ENCODE results near the gene GFER. TPM values are rescaled to one million over a fixed set of nuclear protein-coding genes. Genes with fewer than 3 reads are reported as not detected.

GFER gene
- total RNA-seq, 1 donor, result 8.6 TPM

- no peak for DNase-seq (ENCODE audit: low read depth)
- TF ChIP-seq CTCF (IDR thresholded peaks at IDR 0.05; ENCODE audit: insufficient read depth, low read length), result no peak
- no peak overlapping the region for H3K4me3 ChIP-seq (ENCODE audit: low read depth, low read length)
These were observed 10.4 kb upstream of the GFER start for GRCh38 chr16:1973461-1974156.

GRCh38 chr16:1974157-1975070 lies 9.6 kb upstream of the GFER start:
- DNase-seq (ENCODE audit: low read depth), result no peak
- TF ChIP-seq CTCF (IDR thresholded peaks at IDR 0.05; ENCODE audit: insufficient read depth, low read length), result no peak
- no peak overlapping the region for H3K4me3 ChIP-seq (ENCODE audit: low read depth, low read length)

- no peak for DNase-seq (ENCODE audit: low read depth)
- TF ChIP-seq CTCF (IDR thresholded peaks at IDR 0.05; ENCODE audit: insufficient read depth, low read length), result no peak
- no peak overlapping the region for H3K4me3 ChIP-seq (ENCODE audit: low read depth, low read length)
These were observed 8.4 kb upstream of the GFER start for GRCh38 chr16:1975432-1976215.

GRCh38 chr16:1976216-1976520 lies 7.8 kb upstream of the GFER start:
- H3K4me3 ChIP-seq (ENCODE audit: low read depth, low read length), result no peak overlapping the region
- no peak for DNase-seq (ENCODE audit: low read depth)
- TF ChIP-seq CTCF (IDR thresholded peaks at IDR 0.05; ENCODE audit: insufficient read depth, low read length), result no peak

GRCh38 chr16:1976951-1977874 lies 6.8 kb upstream of the GFER start:
- no peak overlapping the region for H3K4me3 ChIP-seq (ENCODE audit: low read depth, low read length)
- no peak for DNase-seq (ENCODE audit: low read depth)
- no peak for TF ChIP-seq CTCF (IDR thresholded peaks at IDR 0.05; ENCODE audit: insufficient read depth, low read length)

GRCh38 chr16:1977875-1978268 lies 6.1 kb upstream of the GFER start:
- H3K4me3 ChIP-seq (ENCODE audit: low read depth, low read length), result no peak overlapping the region
- DNase-seq (ENCODE audit: low read depth), result no peak
- no peak for TF ChIP-seq CTCF (IDR thresholded peaks at IDR 0.05; ENCODE audit: insufficient read depth, low read length)

Data from fibroblast of the aortic adventitia (primary cell).